Measurements from ENCODE around the gene COL28A1.
"Not testable (repeated sequence)": the region's sequence is repeated elsewhere in the genome, so short reads cannot be mapped to it uniquely, and the experiment has no call there.

COL28A1 gene

GRCh38 chr7:7476381-7476780, 59.3 kb downstream of the COL28A1 start:
- FAIRE-seq, result no peak

GRCh38 chr7:7475601-7476000, 60.1 kb downstream of the COL28A1 start:
- FAIRE-seq, result no peak
- no peak for DNase-seq (ENCODE audit: low spot score)

More at GRCh38 chr7:7476381-7476780, 59.3 kb downstream of the COL28A1 start:
- no peak for DNase-seq (ENCODE audit: low spot score)

DNA sequence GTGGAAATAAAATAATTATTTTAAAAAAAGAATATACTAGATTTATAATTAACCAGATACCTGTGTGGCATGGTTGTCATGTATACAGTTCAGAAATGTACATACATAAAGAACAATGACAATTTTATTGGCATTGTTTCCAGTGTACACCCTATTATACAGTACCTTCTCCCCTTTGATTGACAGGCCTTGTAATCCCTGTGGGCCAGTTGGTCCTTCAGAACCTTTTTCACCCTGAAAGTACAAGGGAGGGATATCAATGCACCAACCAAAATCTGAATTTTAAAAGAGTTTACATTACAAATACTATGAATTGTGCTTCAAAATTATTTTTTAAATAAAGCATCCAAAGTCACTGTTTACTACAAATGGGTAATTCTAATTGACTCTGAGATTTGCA, 61.2 kb downstream of the COL28A1 start:
- FAIRE-seq (no peak), DNase-seq (ENCODE audit: low spot score) (no peak)

GRCh38 chr7:7464991-7465765, 70.5 kb downstream of the COL28A1 start:
- FAIRE-seq, result not testable (repeated sequence)

DNA sequence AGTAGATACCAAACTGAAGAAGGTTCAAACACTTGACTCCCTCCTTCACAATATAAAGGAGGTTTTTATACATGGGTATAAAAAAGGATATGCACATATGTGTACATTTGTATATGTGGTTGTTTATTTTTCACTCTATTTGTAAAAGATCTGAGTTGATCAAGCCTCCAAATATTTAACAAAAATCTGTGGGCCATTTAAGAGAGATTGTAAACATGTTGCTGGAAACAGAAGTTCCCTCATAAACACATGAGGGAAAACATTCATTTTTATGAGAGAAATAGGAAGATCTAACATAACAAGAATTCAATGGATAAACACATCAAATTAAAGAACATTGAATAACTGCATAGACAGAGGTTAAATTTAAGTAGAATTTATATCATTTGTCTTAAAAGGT, 81.7 kb downstream of the COL28A1 start:
- DNase-seq (ENCODE audit: low spot score) (no peak), FAIRE-seq (no peak)

More at GRCh38 chr7:7464991-7465765, 70.5 kb downstream of the COL28A1 start:
- not testable (repeated sequence) for DNase-seq (ENCODE audit: low spot score)

GRCh38 chr7:7452652-7453051, 83.0 kb downstream of the COL28A1 start:
- DNase-seq (ENCODE audit: low spot score) (no peak), FAIRE-seq (no peak)

GRCh38 chr7:7452119-7452518, 83.6 kb downstream of the COL28A1 start:
- FAIRE-seq, result no peak
- no peak for DNase-seq (ENCODE audit: low spot score)

DNA sequence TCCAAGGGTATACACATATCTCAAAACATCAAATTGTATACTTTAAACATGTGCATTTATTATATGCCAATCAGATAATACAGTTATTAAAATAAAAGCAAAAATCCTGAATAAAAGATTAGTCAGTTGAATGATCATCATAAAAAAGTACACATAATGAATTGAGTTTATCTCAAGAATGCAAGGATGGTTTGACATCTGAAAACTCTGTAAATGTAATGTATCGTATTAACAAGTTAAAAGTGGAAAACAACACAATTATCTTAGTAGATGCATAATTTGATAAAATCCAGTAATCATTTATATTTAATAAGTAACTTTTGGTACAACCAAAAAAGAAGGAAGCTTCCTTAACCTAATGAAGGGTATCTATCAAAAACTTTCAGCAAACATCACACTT, 86.6 kb downstream of the COL28A1 start:
- FAIRE-seq, result no peak
- DNase-seq (ENCODE audit: low spot score), result no peak

DNA sequence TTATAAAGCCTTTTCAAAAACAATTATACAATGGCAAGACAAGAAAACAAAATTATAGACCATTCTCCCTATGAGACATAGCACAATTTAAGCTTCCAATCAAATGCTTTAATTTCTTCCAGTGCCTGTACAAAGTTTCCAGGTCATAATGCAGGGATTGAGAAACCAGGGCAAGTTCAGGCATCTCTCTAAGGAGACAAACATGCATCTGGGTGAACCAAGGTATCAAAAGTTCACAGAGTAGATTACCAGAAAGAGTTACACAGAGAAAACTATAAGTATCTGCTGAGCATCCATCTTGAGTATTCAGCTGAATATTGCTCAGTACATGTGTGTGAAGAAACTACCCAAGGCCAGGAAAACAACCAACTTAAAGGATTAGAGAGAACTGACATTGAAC, 89.1 kb downstream of the COL28A1 start:
- FAIRE-seq (no peak), DNase-seq (ENCODE audit: low spot score) (no peak)

DNA sequence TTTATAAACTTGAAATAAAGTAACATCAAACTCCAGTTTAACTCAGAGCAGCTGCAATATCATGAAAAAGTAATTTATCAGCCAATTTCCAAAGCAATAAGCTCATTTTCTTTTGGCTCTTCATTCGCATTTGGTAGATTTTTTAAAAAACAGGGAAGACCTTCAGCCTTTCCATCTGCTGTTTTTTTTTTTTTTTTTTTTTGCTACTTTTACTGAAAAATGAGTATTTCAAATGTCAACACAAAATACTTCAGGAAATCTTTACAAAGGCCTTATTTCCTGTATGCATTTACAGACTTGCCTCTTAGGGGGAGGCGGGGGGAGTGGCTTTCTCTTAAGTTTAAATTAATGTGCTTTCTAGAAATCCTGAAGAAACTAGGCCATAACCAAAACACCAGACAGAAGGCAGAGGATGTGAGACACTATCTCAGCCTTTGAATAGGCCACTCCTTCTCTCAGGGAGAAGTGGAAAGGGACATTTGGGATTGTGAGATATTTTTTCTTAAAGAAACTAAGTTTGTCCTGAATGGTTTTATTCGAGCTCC, 91.8 kb downstream of the COL28A1 start:
- FAIRE-seq (no peak), DNase-seq (ENCODE audit: low spot score) (no peak)

DNA sequence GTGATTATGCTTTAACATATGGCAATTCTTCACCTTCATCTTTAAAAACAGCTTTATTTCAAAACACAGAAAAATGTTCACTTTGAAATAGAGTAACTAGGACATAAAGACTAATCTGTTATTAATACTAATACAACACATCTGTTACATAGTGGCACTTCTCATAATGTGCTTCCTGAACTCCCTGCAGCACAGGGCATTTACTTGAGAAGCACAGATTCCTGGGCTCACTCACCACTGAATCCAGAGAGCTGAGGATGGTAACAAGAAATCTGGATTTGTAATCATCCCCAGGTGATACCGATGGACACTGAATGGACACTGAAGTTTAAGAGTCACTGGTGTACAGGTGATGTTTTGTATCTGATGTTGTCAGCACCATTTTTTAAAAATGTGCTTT, 96.1 kb downstream of the COL28A1 start:
- FAIRE-seq (no peak), DNase-seq (ENCODE audit: low spot score) (no peak)

- DNase-seq (ENCODE audit: low spot score) (peak; percentile 93), FAIRE-seq (peak; percentile 84)
These were observed 96.8 kb downstream of the COL28A1 start for GRCh38 chr7:7438851-7439250.

GRCh38 chr7:7435978-7436377, 99.7 kb downstream of the COL28A1 start:
- DNase-seq (ENCODE audit: low spot score) (no peak), FAIRE-seq (no peak)

DNA sequence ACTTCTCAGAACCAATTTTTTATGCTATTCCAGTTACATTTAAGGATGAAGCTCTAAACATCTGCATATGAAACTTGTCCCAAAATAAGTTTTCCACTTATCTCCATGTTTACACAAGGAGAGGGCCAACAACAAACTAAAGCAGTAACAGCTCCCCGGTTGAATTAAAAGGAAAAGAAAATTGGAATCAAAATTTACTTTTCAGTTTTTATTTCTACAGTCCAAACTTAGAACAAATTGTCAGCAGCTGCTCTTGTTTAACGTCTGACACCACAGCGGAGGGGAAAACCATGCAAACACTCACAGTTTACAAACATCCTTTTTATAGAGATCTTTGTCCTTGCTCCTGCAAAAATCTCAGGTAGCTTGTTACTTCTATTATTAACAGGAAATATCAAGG, 101.3 kb downstream of the COL28A1 start:
- DNase-seq (ENCODE audit: low spot score) (no peak), FAIRE-seq (no peak)

GRCh38 chr7:7433811-7434210, 101.9 kb downstream of the COL28A1 start:
- FAIRE-seq (no peak), DNase-seq (ENCODE audit: low spot score) (no peak)

DNA sequence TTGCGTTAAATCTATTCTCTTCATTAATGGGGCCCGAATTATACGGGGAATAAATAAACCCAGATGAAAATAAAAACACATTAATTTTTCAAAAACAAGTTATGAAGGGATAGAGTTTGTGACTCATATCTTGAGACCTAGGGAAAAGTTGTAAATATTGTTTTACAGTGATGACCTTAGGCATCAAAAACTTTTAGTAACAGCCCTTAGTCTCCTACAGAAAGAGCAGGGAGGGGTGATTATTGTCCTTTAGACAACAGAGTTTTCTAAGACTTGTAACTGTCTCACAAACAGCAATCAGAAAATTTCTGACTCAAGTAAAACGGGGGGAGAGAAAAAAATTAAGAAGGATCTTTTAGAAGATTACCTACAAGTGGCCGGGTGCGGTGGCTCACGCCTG, 102.7 kb downstream of the COL28A1 start:
- FAIRE-seq (no peak), DNase-seq (ENCODE audit: low spot score) (no peak)

DNA sequence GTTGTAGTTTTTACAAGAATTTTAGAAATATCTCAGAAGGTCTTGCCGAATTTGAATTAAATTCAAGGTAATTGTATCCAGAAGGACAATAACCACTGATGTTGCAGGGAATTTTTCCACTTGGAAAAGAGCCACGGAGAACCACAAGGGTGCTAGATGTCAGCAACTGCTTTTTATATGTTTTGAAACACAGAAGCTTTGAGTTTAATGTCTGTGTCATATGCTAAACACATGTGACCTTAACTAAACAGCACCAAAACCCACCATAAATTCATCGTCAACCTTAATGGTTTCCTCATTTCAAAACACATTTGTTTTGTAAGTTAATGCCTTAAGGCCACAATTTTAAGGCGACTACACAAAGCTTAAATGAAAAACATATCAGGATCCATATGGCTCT, 106.9 kb downstream of the COL28A1 start:
- DNase-seq (ENCODE audit: low spot score), result no peak
- FAIRE-seq, result no peak

DNA sequence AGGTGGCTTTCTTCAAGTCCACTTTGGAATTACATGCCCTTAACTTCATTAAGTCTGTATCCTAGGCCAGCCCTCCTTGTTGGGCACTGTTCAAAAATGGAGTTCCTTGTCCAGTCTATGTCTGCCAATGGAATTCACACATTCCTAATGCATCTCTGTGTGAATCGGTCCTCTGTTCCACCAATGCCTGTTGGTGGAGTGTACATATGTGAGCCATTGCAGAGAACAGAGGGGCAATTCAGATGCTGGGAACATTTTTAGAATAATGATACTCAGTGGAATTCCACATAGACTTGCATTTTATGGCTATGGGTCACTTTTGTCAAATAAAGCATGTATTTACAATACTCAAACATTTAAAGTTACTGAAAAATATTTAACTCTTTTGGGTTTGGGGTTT, 108.3 kb downstream of the COL28A1 start:
- no peak for DNase-seq (ENCODE audit: low spot score)
- FAIRE-seq, result no peak

DNA sequence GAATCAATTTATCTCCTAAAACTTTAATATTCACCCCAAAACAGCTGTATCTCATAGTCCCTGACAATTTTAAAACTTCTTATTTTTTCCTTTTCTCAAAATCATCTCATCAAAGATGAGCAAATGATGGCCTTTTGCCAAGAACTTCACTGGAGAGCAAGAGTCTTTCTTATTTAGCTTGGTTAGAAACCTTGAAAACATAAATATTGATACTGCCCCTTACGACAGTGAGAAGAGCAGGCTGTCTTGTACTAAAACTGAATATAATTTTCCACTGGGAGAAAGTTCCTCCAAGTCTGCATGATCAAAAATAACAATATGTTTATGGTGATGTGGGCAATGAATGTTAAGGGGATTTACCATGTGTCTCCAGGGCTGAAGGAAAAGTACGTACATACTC, 109.0 kb downstream of the COL28A1 start:
- FAIRE-seq (no peak), DNase-seq (ENCODE audit: low spot score) (no peak)

DNA sequence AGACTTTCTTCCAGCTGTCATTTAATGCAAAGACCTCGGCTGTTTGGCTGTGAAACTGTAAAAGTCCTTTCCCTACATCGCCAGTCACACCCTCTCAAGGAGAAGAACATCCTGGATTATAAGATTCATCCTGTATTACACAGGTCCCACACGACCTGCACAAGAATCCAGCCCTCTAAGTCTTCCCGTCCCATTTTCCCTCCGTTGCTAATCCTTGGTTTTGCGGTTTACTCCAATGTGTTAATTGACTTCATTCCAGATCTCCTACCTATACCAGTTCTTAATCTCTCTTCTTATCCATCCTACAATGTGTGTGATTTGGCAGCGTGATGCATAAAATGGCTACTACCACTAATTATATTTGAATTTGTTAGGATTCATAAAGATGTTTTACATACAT, 110.4 kb downstream of the COL28A1 start:
- FAIRE-seq (no peak), DNase-seq (ENCODE audit: low spot score) (no peak)

DNA sequence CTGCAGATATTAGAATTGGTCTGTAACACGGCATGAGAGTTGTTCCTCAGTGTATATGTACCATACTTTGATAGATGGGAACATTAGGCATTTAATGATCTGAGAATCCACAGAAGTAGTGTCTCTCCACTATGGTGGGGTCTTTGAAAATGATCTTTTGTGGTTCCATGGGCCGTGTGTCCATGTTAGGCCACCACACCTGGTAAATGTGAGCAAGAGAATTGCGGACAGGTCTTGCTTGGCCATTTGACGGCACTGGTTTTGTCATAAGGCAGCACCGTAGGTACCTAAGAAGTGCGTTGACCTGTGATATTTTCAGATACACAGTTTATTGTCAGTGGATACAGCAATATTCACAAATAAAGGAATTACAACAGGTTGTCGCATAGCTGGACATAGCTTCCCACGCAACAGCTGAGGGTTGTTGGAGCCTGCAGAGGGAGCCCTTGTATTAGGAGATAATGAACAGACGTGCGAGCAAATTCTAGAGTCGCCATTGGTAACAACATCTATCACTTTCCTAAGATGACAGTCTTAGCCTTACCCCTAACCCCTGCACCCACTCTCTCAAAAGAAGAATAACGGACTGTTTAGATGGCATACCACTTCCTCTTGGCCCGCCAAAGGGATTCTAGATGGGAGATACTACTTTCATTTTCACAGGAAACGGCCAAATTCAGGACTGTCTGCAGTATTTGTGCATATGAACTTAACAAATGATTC, 111.4 kb downstream of the COL28A1 start:
- DNase-seq (ENCODE audit: low spot score) (peak; percentile 66), FAIRE-seq (peak; percentile 63)

DNA sequence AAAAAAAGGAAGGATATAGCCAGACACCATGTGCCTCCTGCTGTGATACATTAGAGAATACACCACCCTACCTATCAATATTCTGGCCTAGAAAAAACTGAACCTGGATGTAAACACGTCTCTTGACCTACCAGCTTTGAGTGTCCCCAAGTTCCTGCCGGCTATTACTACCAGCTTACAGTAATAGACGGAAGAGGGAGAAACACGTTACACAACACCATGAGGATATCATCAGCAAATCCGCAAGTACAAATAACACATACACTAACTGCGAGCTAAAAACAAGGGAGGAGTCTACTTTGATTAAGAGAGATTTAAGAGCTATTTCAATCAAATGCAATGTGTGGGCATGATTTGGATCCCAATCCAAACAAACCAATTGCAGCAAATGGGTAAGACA, 113.0 kb downstream of the COL28A1 start:
- DNase-seq (ENCODE audit: low spot score), result no peak
- FAIRE-seq, result no peak

GRCh38 chr7:7421826-7422225, 113.8 kb downstream of the COL28A1 start:
- DNase-seq (ENCODE audit: low spot score), result no peak
- no peak for FAIRE-seq
